IMR-90 (cell line): ENCODE measurements around the gene CDV3. TPM values are rescaled to one million over a fixed set of nuclear protein-coding genes. Genes with fewer than 3 reads are reported as not detected.
A peak's percentile ranks its signal among the peaks of the same experiment; 100 is the strongest.

Source experiments
- ATAC-seq: fragments of 200-7000 bp; cut with Tn5 transposase; 2 replicates; pipeline ENCODE4 v1.9.1; 2020; ENCODE audit warnings: low read depth, mild to moderate bottlenecking, moderate library complexity
- BruUV-seq: library from RNA; stranded (reverse); fragments of 400-500 nt; replicated peaks from 2 replicates; lab custom pipeline; 2021; lab: Mats Ljungman, UMichigan
- CTCF ChIA-PET: fragments of 300-600 bp; formaldehyde crosslinking; extraction: SDS; loops from one replicate; lab custom pipeline; 2021; ENCODE audit warnings: antibody characterized with exemption; lab: Yijun Ruan, JAX
- POLR2A ChIA-PET: fragments of 300-600 bp; sonication (Branson Sonifier 250); formaldehyde crosslinking; loops from one replicate; lab custom pipeline; 2022; ENCODE audit warnings: antibody characterized with exemption; ENCODE audit not compliant: unreplicated experiment; lab: Charles Lee
- DNase-seq: peaks from one replicate; pipeline ENCODE4 v3.0.0; 2013
- H2AFZ ChIP-seq: replicated peaks from 2 replicates; pipeline ENCODE3; 2013; ENCODE audit warnings: low read length, mild to moderate bottlenecking; ENCODE audit not compliant: poor library complexity
- H2AK5ac ChIP-seq: 2 replicates; pipeline ENCODE4 v1.6.1; 2013; ENCODE audit warnings: low read depth, low read length, inconsistent platforms
- H2AK9ac ChIP-seq: replicated peaks from 2 replicates; pipeline ENCODE3; 2013; ENCODE audit warnings: mild to moderate bottlenecking, low read depth, low read length, moderate library complexity; ENCODE audit not compliant: poor library complexity
- H2BK120ac ChIP-seq: 2 replicates; pipeline ENCODE4 v1.6.1; 2013; ENCODE audit warnings: low read depth, low read length, inconsistent platforms
- H2BK15ac ChIP-seq: 3 replicates; pipeline ENCODE4 v1.6.1; 2013; ENCODE audit warnings: low read depth, low read length, inconsistent platforms
- H2BK20ac ChIP-seq: 2 replicates; pipeline ENCODE4 v1.6.1; 2013; ENCODE audit warnings: low read depth, mild to moderate bottlenecking, inconsistent platforms, low read length, moderate library complexity
- H2BK5ac ChIP-seq: 2 replicates; pipeline ENCODE4 v1.6.1; 2013; ENCODE audit warnings: mild to moderate bottlenecking, low read depth, low read length, inconsistent platforms; ENCODE audit not compliant: poor library complexity, severe bottlenecking
- H3K14ac ChIP-seq: replicated peaks from 2 replicates; pipeline ENCODE4 v1.6.1; 2013; ENCODE audit warnings: low read depth, low read length, inconsistent platforms
- H3K18ac ChIP-seq: 2 replicates; pipeline ENCODE4 v1.6.1; 2013; ENCODE audit warnings: low read depth, low read length, control low read depth
- H3K23ac ChIP-seq: 2 replicates; pipeline ENCODE4 v1.6.1; 2013; ENCODE audit warnings: low read depth, low read length, inconsistent platforms
- H3K27ac ChIP-seq: 2 replicates; pipeline ENCODE4 v1.5.1; 2013; ENCODE audit warnings: mild to moderate bottlenecking, control low read depth, low read length; ENCODE audit not compliant: insufficient read depth
- H3K27me3 ChIP-seq: 2 replicates; pipeline ENCODE4 v1.6.1; 2013; ENCODE audit warnings: low read length; ENCODE audit not compliant: control insufficient read depth, insufficient read depth
- H3K36me3 ChIP-seq: 2 replicates; pipeline ENCODE4 v1.6.1; 2013; ENCODE audit warnings: low read length, mixed read lengths; ENCODE audit not compliant: control insufficient read depth, insufficient read depth
- H3K4ac ChIP-seq: 2 replicates; pipeline ENCODE4 v1.6.1; 2013; ENCODE audit warnings: low read depth, low read length, inconsistent platforms
- H3K4me1 ChIP-seq: 2 replicates; pipeline ENCODE4 v1.6.1; 2013; ENCODE audit warnings: low read length, mixed read lengths; ENCODE audit not compliant: control insufficient read depth, insufficient read depth
- H3K4me2 ChIP-seq: 2 replicates; pipeline ENCODE4 v1.6.1; 2013; ENCODE audit warnings: low read depth, mild to moderate bottlenecking, control low read depth, low read length, moderate library complexity
- H3K4me3 ChIP-seq: 2 replicates; pipeline ENCODE4 v1.5.1; 2013; ENCODE audit warnings: low read depth, mild to moderate bottlenecking, control low read depth, low read length, moderate library complexity; ENCODE audit not compliant: insufficient read depth
- H3K56ac ChIP-seq: 2 replicates; pipeline ENCODE4 v1.6.1; 2013; ENCODE audit warnings: low read length, inconsistent platforms; ENCODE audit not compliant: insufficient read depth; ENCODE audit errors: extremely low read depth
- H3K79me1 ChIP-seq, 2 experiments: 2 replicates each; pipeline ENCODE4 v1.6.1; 2013; ENCODE audit warnings: low read length in 2 of 2, inconsistent platforms in 1 of 2, low read depth in 1 of 2
- H3K9ac ChIP-seq: 2 replicates; pipeline ENCODE4 v1.6.1; 2013; ENCODE audit warnings: low read depth, low read length, control low read depth
- H3K9me1 ChIP-seq: 2 replicates; pipeline ENCODE4 v1.6.1; 2013; ENCODE audit warnings: low read length, inconsistent platforms; ENCODE audit not compliant: insufficient read depth
- H3K9me3 ChIP-seq: 2 replicates; pipeline ENCODE4 v1.6.1; 2013; ENCODE audit warnings: low read length; ENCODE audit not compliant: control insufficient read depth, insufficient read depth
- H4K20me1 ChIP-seq: 2 replicates; pipeline ENCODE4 v1.6.1; 2013; ENCODE audit warnings: low read length, inconsistent platforms; ENCODE audit not compliant: insufficient read depth
- H4K5ac ChIP-seq: 2 replicates; pipeline ENCODE4 v1.6.1; 2013; ENCODE audit warnings: mild to moderate bottlenecking, low read depth, low read length, control low read depth
- H4K8ac ChIP-seq, 2 experiments: 2 replicates each; pipeline ENCODE4 v1.6.1; 2013; ENCODE audit warnings: low read depth in 2 of 2, low read length in 2 of 2, control low read depth in 1 of 2, inconsistent platforms in 1 of 2
- H4K91ac ChIP-seq: 2 replicates; pipeline ENCODE4 v1.6.1; 2013; ENCODE audit warnings: low read depth, low read length, inconsistent platforms; ENCODE audit not compliant: insufficient read depth
- BHLHE40 ChIP-seq: fragments of 150-350 bp; IDR thresholded peaks from 2 replicates; pipeline ENCODE4 v1.6.1; 2016; ENCODE audit warnings: mild to moderate bottlenecking, low read depth, low read length
- CEBPB ChIP-seq: IDR thresholded peaks from 2 replicates; pipeline ENCODE4 v1.6.1; 2012; ENCODE audit warnings: low read depth, low read length, improper control_type of control experiment
- CTCF ChIP-seq: conservative IDR thresholded peaks from 2 replicates; pipeline ENCODE4 v1.5.1; 2012; ENCODE audit warnings: mild to moderate bottlenecking, low read depth, low read length, improper control_type of control experiment
- ELK1 ChIP-seq: fragments of 150-350 bp; IDR thresholded peaks from 2 replicates; pipeline ENCODE4 v1.6.1; 2016; ENCODE audit warnings: low read depth, mild to moderate bottlenecking, low read length, moderate library complexity, borderline replicate concordance
- FOS ChIP-seq: fragments of 150-350 bp; IDR thresholded peaks from 2 replicates; pipeline ENCODE4 v1.6.1; 2016; ENCODE audit warnings: low read depth, low read length
- MAFK ChIP-seq: IDR thresholded peaks from 2 replicates; pipeline ENCODE4 v1.6.1; 2012; ENCODE audit warnings: low read depth, low read length, improper control_type of control experiment
- MAZ ChIP-seq: IDR thresholded peaks from 2 replicates; pipeline ENCODE4 v1.6.1; 2012; ENCODE audit warnings: low read depth, mild to moderate bottlenecking, low read length, improper control_type of control experiment, moderate library complexity, borderline replicate concordance
- MXI1 ChIP-seq: IDR thresholded peaks from 2 replicates; pipeline ENCODE4 v1.6.1; 2012; ENCODE audit warnings: low read depth, mild to moderate bottlenecking, low read length, moderate library complexity, borderline replicate concordance
- NFE2L2 ChIP-seq: fragments of 150-350 bp; IDR thresholded peaks from 2 replicates; pipeline ENCODE4 v1.6.1; 2016; ENCODE audit warnings: low read depth, mild to moderate bottlenecking, low read length
- POLR2A ChIP-seq: IDR thresholded peaks from 2 replicates; pipeline ENCODE4 v1.6.1; 2012; ENCODE audit warnings: mild to moderate bottlenecking, low read depth, low read length
- RAD21 ChIP-seq: IDR thresholded peaks from 2 replicates; pipeline ENCODE4 v1.6.1; 2012; ENCODE audit warnings: low read length, improper control_type of control experiment
- RCOR1 ChIP-seq: IDR thresholded peaks from 2 replicates; pipeline ENCODE4 v1.6.1; 2012; ENCODE audit warnings: mild to moderate bottlenecking, low read length, improper control_type of control experiment; ENCODE audit not compliant: insufficient replicate concordance
- RFX5 ChIP-seq: IDR thresholded peaks from 2 replicates; pipeline ENCODE4 v1.8.0; 2012; ENCODE audit warnings: low read depth, mild to moderate bottlenecking, low read length, moderate library complexity
- SMC3 ChIP-seq: fragments of 150-350 bp; IDR thresholded peaks from 2 replicates; pipeline ENCODE4 v1.6.1; 2016; ENCODE audit warnings: low read depth, mild to moderate bottlenecking, antibody characterized with exemption, low read length, moderate library complexity
- USF2 ChIP-seq: fragments of 150-350 bp; IDR thresholded peaks from 2 replicates; pipeline ENCODE4 v1.6.1; 2017; ENCODE audit warnings: mild to moderate bottlenecking, antibody characterized with exemption, low read length, low read depth
- WGBS, 2 experiments: methylation state at CpG; one replicate each; pipeline versions ENCODE4 v1.1.5 to v1.1.7; 2013; ENCODE audit warnings: missing lambda C conversion rate in 2 of 2; ENCODE audit not compliant: insufficient read length in 1 of 2; ENCODE audit errors: extremely low coverage in 2 of 2; 5-methylcytosine and 5-hydroxymethylcytosine counted together
- dilution Hi-C: fragments of 300-500 bp; cut with HindIII; formaldehyde crosslinking; loops from one replicate; pipeline ENCODE4 v1.14.3; 2018; ENCODE audit warnings: low sequenced_read_pairs; ENCODE audit not compliant: unreplicated experiment
- in situ Hi-C: fragments of 300-500 bp; cut with MboI; formaldehyde crosslinking; loops from 3 replicates; pipeline ENCODE4 v1.14.3; 2019; ENCODE audit warnings: low sequenced_read_pairs, inconsistent platforms, mixed read lengths
- intact Hi-C: fragments of 100-400 bp; cut with micrococcal nuclease; formaldehyde crosslinking; loops from 2 replicates; pipeline ENCODE4 v1.10.0; 2022
- polyA plus RNA-seq, 3 experiments: library from polyadenylated mRNA; depleted of rRNA; stranded (reverse); fragments of >200 nt; gene quantifications; 2 replicates each; pipeline ENCODE4 v1.2.3, GENCODE V29; 2012; ENCODE audit warnings: low replicate concordance in 1 of 3
- total RNA-seq: library from RNA; depleted of rRNA; stranded (reverse); fragments of >200 nt; gene quantifications from 2 replicates; pipeline ENCODE4 v1.2.3, GENCODE V29; 2012

CDV3 gene
- total and polyA plus RNA-seq, 2 of the 4 experiments (the other 2 are of a cell fraction): 93.6 to 120 TPM

- no peaks in the 10 kb centered on the region for H3K27me3 ChIP-seq
- no peak overlapping the region for H2BK120ac ChIP-seq
- no peak overlapping the region for H3K4me3 ChIP-seq
- H3K23ac ChIP-seq: peak overlapping the region; percentile 18; the same call in 1 of the 2 replicates
- no peak overlapping the region for H3K18ac ChIP-seq
- no peak overlapping the region for H3K56ac ChIP-seq
- H2BK20ac ChIP-seq: no peak overlapping the region
- peaks cover 3 to 44% of the 10 kb centered on the region in 2 experiments for H3K79me1 ChIP-seq
- H3K4ac ChIP-seq: no peak overlapping the region
- H3K9ac ChIP-seq: no peak overlapping the region; the same call in 1 of the 2 replicates
- H4K5ac ChIP-seq: no peak overlapping the region
- POLR2A ChIA-PET: no interaction called here
- DNase-seq (peak; percentile 55), ATAC-seq (no peak)
- no peak overlapping the region for H2AK9ac ChIP-seq
- H2BK15ac ChIP-seq: no peak overlapping the region
- H4K8ac ChIP-seq: no peak overlapping the region
- intact Hi-C loops (loop anchor here (2.0 to 10.0 kb wide), 3 partner anchors 90 to 226 kb away; partner anchors contain the start of gene SRPRB), in situ Hi-C loops (loop anchor here (5.0 kb wide), 1 partner anchor 111 kb away; no protein-coding TSS in a partner anchor), dilution Hi-C loops (no loop called here)
- CTCF ChIA-PET: interaction anchor here (0.6 to 1.5 kb wide), 10 partner anchors 8 to 114 kb away, joined by 3 to 4 read pairs (median 3); no protein-coding TSS in a partner anchor
- no CpG with 5 or more reads among the region's 1 CpG for WGBS, 2 experiments
- BruUV-seq: no TSS peak
- no peaks in the 10 kb centered on the region for H3K9me3 ChIP-seq
- peaks cover 38% of the 10 kb centered on the region for H3K36me3 ChIP-seq
- H3K9me1 ChIP-seq: peaks cover 2% of the 10 kb centered on the region
- no peak overlapping the region for H4K91ac ChIP-seq
- H2AFZ ChIP-seq: no peak overlapping the region
- H3K4me1 ChIP-seq: 0 out of 2 replicates have a peak, but pooled peaks cover 1% of the 10 kb centered on the region
- H4K20me1 ChIP-seq: peaks cover 91% of the 10 kb centered on the region
- no peak overlapping the region for H3K27ac ChIP-seq
- H3K14ac ChIP-seq: no peak overlapping the region
- H3K4me2 ChIP-seq: peak overlapping the region; percentile 70
- no peak overlapping the region for H2AK5ac ChIP-seq
- no peak overlapping the region for H2BK5ac ChIP-seq
- no peak for TF ChIP-seq NFE2L2
- TF ChIP-seq FOS: no peak
- peak; percentile 51 for TF ChIP-seq SMC3
- no peak for TF ChIP-seq BHLHE40
- TF ChIP-seq RFX5: no peak
- peak; percentile 42; the same call in 1 of the 2 replicates for TF ChIP-seq CEBPB
- no peak for TF ChIP-seq MXI1
- no peak for TF ChIP-seq ELK1
- no peak for TF ChIP-seq USF2
- TF ChIP-seq RAD21: peak; percentile 60
- peak; percentile 63 for TF ChIP-seq CTCF
- TF ChIP-seq MAZ: no peak
- peak; percentile 41; the same call in 1 of the 2 replicates for TF ChIP-seq POLR2A
- no peak for TF ChIP-seq MAFK
- TF ChIP-seq RCOR1: no peak
Observed at GRCh38 chr3:133578548-133579191, 5.2 kb downstream of the CDV3 start.
